Putamen (tissue), 1 donor: ENCODE measurements around the gene NEK9.
"Not testable (repeated sequence)": the region's sequence is repeated elsewhere in the genome, so short reads cannot be mapped to it uniquely, and the experiment has no call there.

ENCODE experiments used
- DNase-seq: peaks from one replicate; pipeline ENCODE4 v3.0.0-alpha.2; 2016; ENCODE audit warnings: low spot score

Gene NEK9

DNA sequence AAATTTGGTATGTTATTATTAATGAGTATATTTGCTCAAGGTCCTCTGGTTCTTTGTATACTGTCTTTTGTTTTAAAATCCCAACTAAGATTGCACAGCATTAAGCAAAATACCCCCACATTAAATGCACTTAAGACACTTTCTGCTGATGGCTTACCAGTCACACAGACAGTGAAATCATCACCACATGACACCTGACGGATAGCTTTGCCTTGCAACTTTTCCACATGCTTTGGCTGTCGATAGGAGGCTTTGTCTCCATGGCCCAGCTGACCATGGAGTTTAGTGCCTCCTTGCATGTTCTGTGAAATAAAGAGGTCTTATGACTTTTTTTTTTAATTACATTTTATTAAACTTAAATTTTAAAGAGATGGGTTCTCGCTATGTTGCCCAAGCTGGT is 19.7 kb downstream of the NEK9 start:
- no peak for DNase-seq

DNA sequence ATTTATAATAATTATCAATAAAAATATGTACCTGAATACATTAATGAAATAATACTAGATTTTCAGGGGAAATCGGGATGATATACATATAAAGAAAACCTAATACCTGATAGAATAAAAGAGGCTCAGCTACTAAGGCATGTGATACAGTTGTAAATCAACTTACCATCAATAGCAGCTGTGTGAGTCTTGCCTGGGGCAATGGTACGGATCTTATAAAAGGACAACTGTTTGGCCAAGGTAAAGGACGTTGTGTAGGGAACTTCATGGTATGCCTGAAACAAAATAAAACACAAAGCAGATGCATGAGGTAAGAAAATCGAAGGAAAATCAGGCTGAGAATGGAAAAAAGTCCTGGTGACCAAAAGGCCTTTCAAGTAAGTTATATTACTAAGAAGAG is 25.4 kb downstream of the NEK9 start:
- no peak for DNase-seq

DNA sequence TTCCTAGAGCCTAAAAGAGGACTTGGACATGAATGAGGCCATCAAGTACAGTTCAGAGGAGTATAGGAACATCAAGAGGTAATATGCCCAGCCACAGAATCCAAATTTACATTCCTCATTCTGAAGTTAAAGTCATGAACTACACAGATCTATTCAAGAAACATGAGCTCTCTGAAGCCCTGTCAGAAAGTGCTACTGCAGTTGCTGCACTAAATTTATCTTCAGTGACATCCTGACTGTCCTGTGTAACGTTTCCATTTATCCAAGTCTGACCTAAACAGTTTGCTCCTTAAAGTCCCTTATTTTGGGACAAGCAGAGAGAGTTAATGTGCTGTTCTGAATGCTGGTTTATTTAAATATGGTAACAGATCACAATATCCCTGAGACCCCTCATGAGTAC is 28.2 kb downstream of the NEK9 start:
- no peak for DNase-seq

DNA sequence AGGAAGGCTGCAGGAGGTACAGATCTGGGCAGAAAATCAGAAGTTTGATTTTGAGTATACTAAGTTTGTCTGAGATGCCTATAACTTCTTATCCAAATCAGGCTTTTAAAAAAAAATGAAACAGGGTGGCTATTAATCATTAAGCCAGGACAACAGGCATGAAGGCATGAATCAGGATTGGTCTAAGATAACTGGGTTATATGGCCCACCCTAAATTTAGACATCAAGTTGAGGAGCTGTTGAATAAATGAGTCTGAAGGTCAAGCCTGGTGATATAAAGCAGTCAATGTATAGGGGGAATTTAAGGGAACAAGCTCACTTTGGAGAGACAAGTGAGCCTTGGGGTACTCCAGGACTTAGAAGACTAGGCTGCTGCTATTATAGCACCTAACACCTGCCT is 28.6 kb downstream of the NEK9 start:
- DNase-seq: no peak

DNA sequence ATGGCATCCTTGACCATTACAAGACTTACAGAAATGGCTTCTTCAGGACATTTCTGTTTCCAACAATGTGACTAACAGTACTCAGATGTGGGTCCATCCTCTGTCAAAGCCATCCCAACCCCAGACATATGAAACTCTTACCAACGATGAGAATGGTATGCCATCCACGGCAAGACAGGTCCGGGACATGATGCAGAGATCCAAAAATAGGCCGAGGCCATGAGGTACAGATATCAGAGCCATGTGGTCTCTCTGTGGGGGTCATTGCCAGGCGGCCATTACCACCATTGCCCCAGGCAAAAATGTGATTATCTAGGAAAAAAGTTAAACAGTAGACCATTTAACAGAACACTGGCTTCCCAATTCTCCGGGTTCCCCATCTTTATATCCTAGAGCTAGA is 29.9 kb downstream of the NEK9 start:
- no peak for DNase-seq

DNA sequence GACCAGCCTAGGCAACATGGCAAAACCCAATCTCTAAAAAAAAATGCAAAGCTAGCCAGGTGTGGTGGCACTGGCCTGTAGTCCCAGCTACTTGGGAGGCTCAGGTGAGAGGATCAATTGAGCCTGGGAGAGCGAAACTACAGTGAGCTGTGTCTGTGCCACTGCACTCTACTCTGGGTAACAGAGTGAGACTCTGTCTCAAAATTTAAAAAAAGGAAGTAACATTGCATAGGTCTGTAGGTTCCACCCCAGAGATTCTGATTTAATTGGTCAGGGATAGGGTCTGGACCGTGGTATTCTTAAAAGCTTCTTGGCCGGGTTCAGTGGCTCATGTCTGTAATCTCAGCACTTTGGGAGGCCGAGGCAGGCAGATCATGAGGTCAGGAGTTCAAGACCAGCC is 31.2 kb downstream of the NEK9 start:
- DNase-seq: no peak

DNA sequence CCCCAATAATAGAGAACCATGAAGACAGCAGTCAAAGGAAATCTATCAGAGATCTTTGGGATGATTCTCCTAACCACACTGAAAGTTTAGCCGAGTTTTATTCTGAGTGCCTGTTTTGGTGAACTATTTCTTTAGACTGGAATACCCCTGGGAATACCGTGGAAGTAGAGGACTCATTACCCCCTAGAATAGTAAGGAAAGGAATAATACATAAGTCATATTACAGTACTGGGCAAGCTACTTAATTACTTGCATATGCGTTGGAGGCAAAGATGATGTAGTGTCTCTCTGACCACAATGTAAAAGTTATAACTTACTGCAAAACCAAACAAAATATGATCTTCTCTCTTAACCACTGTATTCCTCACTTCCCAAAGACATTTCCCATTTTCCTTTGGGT is 32.0 kb downstream of the NEK9 start:
- no peak for DNase-seq

DNA sequence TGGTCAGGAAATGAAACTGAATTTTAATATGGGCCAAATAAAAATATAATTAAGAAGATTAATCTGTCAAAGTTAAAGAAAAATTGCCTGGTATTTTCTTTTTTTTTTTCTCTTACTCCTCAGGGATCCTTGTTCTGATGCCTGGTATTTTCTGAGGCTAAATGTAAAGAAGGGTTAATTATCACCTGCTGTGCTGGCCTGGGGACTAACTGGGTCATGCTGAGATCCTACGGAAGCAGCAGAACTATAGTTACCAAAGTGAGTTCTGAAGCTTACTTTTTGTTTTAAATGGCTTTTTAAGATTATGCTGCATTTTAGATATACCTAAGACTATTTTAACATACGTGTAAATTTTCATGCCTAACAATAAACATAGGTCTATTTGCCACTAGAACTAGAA is 34.1 kb downstream of the NEK9 start:
- DNase-seq: no peak

DNA sequence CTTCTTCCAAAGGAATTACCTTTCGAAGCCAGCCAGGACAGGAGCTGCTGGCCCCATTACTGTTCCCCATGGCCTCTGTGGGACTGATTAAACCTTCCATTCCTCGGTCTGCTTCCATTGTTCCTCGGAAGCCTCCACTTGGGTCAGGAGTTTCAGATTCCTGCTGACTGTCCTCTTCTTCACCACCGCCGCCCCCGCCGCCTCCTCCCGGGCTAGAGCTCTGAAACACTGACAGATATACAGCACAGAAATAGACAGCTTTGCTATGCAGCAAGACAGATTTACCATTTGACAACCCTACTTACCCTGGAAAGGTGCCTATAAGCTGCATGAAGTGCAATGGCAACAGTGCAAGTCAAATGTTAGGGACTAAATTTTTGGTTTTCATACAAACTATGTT is 35.6 kb downstream of the NEK9 start:
- DNase-seq: no peak

DNA sequence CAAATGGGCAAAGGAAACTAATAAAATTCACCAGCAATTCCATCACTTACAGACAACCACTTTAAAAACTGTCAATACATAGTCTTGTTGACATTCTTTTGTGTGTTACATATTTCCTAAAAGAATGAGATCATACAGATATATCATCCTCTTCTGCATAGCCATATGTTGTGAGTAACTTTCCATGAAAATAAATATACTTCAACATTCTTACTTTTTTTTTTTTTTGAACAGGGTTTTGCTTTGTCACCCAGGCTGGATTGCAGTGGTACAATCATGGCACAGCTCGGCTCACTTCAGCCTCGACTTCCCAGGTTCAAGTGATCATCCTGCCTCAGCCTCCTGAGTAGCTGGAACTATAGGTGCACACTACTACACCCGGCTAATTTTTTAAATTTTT is 36.5 kb downstream of the NEK9 start:
- DNase-seq: no peak

DNA sequence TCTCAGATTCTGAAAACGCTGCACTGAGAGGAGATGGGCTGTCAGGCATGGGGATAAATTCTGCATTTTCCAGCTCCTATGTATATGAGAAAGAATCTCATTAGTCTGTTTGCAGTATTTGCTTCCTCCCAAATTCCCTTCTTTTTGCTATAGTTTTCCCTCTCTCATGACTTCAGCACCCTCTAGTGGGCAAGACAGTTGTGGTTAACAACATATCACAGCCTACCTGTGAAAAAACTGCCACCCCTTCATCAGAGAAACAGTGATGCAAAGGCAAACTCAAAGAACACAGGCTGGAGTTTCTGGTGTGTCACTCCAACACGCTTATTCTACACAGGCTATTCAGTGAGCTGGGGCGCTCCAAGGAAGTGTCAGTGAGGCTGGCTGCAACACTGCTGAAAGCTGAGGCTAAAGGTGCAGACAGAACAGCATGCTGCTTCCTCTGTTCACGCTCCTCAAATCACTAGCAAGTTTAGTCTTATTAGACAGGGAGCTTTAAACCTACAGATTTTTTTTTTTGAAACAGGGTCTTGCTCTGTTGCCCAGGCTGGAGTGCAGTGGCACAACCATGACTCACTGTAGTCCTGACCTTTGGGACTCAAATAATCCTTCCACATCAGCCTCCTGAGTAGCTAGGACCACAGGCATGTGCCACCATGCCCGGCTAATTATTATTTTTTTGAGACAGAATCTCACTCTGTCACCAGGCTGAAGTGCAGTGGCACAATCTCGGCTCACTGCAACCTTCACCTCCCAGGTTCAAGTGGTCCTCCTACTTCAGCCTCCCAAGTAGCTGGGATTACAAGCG is 38.1 kb downstream of the NEK9 start:
- DNase-seq: peak; percentile 57

DNA sequence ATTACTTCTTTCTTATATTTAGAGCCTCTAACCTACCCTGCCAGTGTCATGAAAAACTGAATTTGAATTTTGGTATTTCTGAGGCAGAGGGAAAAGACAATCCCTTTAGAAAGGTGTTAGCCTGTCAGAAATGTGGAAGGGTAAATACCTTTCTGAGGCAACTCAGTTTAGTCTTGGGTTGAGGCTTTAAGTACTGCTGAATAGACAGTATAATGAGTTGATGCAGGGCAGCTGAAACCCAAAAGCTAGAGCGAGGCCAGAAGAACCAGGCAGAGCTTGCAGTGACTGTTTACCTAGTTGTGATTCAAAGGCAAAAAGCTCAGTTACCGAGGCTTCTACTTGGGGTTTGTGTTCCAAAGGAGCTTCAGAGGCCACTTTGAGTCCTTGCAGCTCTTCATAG is 38.7 kb downstream of the NEK9 start:
- DNase-seq: no peak

DNA sequence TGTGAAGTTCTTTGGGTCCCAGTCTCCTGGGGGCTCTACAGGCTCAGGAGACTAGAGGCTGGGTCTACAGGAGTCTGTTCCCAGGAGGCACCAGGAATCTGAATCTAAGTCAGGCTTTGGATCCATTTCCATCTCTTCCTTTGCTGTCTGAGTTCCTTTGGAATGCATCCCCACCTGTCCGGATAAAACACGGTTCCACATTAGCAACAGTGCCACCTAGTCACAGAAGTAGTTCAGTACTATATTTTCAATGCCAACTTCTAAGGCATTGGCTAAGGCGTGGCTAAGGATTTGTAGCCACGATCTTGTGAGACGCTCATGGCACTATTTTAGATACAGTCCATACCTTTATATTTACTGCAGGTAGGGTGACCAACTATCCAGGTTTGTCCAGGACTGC is 42.3 kb downstream of the NEK9 start:
- no peak for DNase-seq

DNA sequence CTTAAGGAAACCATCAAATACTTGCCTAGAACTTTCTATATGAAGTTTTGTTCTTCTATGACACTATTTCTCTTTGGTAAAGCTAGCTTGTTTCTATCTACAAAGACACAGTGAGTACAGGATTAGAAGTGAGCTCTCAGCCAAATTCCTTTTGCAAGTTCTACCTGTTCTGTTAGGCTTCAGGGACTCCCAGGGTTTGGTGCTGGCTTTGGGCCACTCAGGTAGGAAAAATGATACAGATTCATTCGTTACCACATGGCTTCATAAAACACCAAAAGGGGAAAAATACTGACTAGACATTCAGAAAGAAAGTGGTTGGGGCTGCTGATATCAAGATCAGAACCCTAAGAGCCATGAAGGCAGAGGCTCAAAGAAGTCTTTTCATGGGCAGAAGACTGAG is 43.6 kb downstream of the NEK9 start:
- no peak for DNase-seq

DNA sequence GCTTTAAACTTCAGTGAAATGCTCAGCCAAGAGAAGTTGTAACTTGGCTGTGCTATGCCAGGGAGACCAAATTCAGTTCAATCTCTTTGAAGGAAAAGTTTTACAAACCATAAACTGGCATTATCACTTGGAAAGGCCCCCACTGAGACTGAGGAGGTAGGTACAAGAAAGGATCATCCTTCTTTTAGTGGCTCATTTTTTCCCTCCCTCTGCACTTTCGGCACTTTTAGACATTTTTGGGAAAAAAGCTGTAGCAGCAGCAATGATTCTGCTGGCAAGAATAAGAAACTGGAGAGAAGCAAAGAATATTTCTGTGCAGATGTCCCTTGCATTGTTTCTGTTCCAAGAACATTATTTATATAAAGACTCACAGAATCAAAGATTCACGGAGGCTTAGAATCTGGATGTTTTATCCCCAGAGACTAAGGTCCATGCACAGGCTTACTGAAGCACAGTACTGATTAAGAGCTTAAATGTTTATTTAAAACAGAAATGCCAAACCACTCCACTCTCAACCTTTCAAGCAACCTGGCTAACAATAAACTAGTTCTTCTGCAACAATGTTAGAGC is 45.1 kb downstream of the NEK9 start:
- DNase-seq: no peak

DNA sequence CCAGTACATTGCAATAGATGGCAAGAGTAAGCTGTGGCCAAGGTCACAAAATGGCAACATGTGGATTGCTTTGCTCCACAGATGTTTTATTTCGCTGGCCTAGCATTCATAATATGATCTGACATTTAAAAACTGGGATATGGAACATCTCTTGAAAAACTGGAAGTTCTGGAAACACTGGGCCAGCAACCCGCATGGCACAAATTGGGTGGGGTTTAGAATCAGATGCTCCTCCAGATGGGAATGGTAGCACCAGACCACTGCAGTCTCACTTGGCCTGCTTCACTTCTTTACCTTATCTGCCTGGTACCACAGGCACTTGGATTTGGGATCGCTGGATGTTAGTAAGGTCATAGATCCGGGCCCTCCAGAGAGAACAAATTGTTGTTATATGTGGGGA is 47.3 kb downstream of the NEK9 start:
- DNase-seq: no peak

DNA sequence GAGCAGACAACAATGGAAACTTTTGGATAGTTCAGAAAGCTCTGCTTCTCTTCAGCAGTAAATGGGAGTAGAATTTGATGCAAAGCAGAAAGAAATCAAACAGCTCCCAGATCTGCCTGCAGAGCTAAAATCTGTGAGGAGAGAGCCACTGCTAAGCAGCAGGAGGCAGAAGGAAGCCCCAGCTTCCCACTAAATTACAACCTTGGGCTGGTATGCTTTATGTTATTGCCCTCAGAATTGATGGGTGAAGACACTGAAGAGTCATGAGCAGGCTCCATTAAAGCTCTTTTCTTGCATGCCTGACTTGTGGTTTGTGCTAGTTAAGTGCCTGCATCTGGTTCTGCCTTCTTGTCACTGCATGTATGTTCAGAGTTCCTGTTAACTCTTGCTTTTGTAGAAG is 49.1 kb downstream of the NEK9 start:
- no peak for DNase-seq

DNA sequence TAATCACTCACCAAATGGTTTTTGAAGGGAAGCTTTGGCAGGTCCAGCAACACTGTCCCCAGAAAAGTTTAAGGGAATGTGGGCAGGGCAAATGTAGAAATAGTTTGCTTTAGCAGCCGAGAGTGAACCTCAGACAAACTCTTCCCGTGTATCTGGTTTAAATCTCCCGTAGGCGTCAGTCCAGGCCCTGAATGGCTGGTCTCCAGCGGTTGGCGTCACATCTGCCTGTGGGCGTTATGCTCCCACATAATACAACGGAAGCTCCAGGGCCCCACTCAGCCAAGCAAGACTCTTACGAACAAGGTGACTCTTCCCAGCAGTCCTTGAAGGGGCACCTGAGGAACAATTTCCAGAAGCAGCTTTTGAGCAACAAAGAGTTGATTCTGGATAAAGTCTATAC is 56.5 kb downstream of the NEK9 start:
- no peak for DNase-seq

DNA sequence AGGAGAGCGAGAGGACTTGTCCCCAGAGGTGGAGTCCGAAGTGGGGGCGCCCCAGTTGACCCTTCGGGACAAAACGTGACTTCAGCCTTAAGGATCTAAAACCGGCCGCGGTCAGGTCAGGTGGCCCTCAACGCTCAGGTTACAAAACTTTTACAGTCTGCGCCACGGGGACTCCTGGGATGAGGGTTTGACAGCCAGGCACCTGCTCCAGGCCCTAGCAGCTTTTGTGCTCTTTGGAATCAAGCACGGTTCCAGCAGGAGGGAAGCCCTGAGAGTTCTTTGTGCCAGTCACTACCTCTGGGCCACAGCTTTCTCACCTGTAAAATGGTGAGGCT is 57.1 kb downstream of the NEK9 start:
- DNase-seq: no peak

DNA sequence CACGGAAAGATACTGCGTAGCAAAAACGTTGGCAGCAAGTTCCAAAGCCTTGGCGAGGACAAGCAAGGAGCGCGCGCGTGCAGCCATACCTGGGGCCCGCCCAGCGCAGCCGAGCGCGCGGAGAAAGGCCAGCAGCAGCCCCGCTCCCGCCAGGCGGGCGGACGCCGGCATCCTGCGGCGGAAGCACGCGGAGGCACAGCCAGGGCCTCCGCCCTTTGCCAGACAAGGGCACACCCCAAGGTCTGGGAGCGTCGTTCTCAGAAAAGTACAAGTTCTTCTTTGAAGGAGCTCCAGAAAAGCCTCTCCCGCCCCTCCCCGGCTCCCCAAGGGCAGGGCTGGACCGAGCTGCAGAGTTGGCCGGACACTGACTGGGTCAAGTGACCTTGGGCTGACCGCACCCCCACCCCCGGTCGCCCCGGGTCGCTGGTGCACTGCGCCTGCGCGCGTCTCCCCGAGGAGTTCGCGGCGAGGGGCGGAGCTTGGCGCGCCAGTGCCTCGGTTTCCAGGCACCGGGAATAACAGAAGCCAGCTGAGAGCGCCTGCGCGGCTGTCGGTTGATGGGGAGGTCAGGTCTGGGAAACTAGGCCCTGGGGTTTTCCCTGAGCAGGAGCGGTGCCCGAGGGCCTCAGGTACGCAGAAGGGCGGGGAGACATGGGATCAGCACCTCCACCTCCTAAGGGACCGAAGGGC is 57.6 kb downstream of the NEK9 start, which contains the start of gene ZC2HC1C:
Gene ZC2HC1C, plus strand, starts transcription at position 521 of the 690 bp plus-strand sequence. CDS start 933 bp downstream, outside the sequence.
- DNase-seq: peak; percentile 94

DNA sequence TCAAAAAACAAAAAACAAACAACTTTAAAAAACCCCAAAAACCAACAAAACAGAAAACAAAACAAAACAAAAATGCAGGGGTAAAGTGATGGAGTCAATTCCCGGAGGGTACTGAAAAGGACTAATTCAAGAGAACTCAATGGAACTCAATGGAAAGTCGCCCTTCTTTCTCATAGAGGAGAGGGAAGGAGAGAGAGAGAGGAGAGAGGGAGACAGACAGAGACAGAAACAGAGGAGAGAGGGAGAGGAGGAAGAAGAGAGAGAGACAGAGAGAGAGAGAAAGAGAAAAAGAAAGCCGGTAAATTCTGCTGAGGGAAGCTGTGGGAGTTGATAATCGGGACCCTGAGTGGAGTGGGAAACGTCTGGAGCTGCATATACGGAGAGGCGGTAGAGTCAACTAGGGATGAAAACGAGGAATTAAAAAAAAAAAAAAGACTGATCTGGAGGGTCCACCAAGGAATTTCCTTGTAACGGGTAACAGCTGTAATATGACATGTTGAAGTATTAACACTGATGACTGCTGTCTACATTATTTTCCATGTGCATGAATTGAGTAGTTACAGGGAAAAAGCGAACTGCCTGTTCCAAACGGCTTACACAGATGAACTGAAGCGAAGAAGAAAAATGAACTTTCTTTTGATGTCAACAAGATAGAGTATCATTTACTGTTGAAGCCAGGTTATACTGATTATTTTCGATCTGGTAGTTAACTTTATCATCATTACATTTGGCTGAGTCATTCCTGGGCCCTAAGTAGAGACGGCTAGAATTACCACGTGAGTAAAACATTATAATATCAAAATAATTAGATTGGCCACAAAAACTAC is 58.3 kb downstream of the NEK9 start:
- DNase-seq: no peak

DNA sequence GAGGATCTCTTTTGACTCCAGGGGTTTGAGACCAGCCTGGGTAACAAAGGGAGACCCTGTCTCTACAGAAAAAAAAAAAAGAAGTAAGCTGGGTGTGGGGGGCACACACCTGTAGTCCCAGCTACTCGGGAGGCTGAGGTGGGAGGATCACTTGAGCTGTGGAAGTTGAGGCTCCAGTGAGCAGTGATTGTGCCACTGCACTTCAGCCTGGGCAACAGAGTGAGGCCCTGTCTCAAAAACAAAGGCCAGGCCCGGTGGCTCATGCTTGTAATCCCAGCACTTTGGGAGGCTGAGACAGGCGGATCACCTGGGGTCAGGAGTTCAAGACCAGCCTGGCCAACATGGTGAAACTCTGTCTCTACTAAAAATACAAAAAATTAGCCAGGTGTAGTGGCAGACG is 59.1 kb downstream of the NEK9 start:
- DNase-seq: not testable (repeated sequence)

DNA sequence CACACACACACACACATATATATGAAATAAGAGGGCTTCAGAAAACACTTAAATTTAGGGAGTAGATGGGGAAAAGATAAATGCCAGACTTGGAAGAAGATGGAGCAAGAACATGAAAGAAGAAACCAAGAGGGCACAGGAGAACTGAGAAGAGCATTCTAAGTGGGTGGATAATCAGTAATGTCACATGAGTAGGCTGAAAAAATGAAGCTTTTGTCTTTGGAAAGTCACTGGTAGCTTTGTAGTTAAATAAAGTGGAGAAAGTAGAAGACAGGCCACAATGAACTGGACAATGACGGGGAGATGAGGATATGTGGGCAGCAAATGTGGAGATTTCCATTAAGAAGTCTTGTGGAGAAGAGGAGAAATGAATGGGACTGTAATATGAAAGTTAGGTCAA is 59.6 kb downstream of the NEK9 start:
- DNase-seq: no peak
